ENCODE data around the gene PPIL6.

Gene PPIL6
- long read RNA-seq, donor 1, full-length matches to known transcripts: 4 of 9 reads
- long read RNA-seq, donor 1, partial matches to known transcripts: 0 of 9 reads
- long read RNA-seq, donor 1, other reads (novel, unspliced or antisense): 5 of 9 reads
- long read RNA-seq, donor 2, full-length matches to known transcripts: 2 of 2 reads
- long read RNA-seq, donor 2, partial matches to known transcripts: 0 of 2 reads
- long read RNA-seq, donor 2, other reads (novel, unspliced or antisense): 0 of 2 reads
- long read RNA-seq, donor 3: 0 reads
- long read RNA-seq, donor 4, full-length matches to known transcripts: 4 of 4 reads
- long read RNA-seq, donor 4, partial matches to known transcripts: 0 of 4 reads
- long read RNA-seq, donor 4, other reads (novel, unspliced or antisense): 0 of 4 reads
- long read RNA-seq, donor 5: 0 reads
- long read RNA-seq, donor 6, full-length matches to known transcripts: 4 of 9 reads
- long read RNA-seq, donor 6, partial matches to known transcripts: 0 of 9 reads
- long read RNA-seq, donor 6, other reads (novel, unspliced or antisense): 5 of 9 reads
- long read RNA-seq, donor 7, full-length matches to known transcripts: 1 of 1 reads
- long read RNA-seq, donor 7, partial matches to known transcripts: 0 of 1 reads
- long read RNA-seq, donor 7, other reads (novel, unspliced or antisense): 0 of 1 reads
- long read RNA-seq, donor 8, full-length matches to known transcripts: 2 of 2 reads
- long read RNA-seq, donor 8, partial matches to known transcripts: 0 of 2 reads
- long read RNA-seq, donor 8, other reads (novel, unspliced or antisense): 0 of 2 reads

- peak; percentile 97 for DNase-seq
Measured at GRCh38 chr6:109440331-109441068, at the start of gene PPIL6, which contains the start of gene SMPD2. Gene PPIL6 (minus strand): TSS chr6:109440628. CDS start chr6:109440590, 38 bp downstream. Gene SMPD2 (plus strand): TSS chr6:109440724. CDS start chr6:109441122, 398 bp downstream.

GRCh38 chr6:109488001-109488400, 47.6 kb upstream of the PPIL6 start:
- DNase-seq: no peak

- no peak for DNase-seq
Measured at GRCh38 chr6:109486068-109486467, 45.6 kb upstream of the PPIL6 start.

- no peak for DNase-seq
Measured at GRCh38 chr6:109485266-109485935, 45.0 kb upstream of the PPIL6 start.

GRCh38 chr6:109484122-109484521, 43.7 kb upstream of the PPIL6 start:
- DNase-seq: no peak

GRCh38 chr6:109483735-109484057, 43.3 kb upstream of the PPIL6 start:
- DNase-seq: peak; percentile 50

- DNase-seq: peak; percentile 77
Measured at GRCh38 chr6:109482905-109483734, 42.7 kb upstream of the PPIL6 start, which contains the start of gene ZBTB24. Gene ZBTB24 (minus strand): TSS chr6:109483219. CDS start chr6:109482026, 1,193 bp downstream.

GRCh38 chr6:109480993-109481480, 40.6 kb upstream of the PPIL6 start:
- DNase-seq: no peak

GRCh38 chr6:109478841-109479624, 38.6 kb upstream of the PPIL6 start:
- DNase-seq: no peak

- no peak for DNase-seq
Measured at GRCh38 chr6:109478222-109478805, 37.9 kb upstream of the PPIL6 start.

- DNase-seq: no peak
Measured at GRCh38 chr6:109477725-109478124, 37.3 kb upstream of the PPIL6 start.

- DNase-seq: no peak
Measured at GRCh38 chr6:109477184-109477583, 36.8 kb upstream of the PPIL6 start.

GRCh38 chr6:109475625-109476024, 35.2 kb upstream of the PPIL6 start:
- no peak for DNase-seq

- DNase-seq: no peak
Measured at GRCh38 chr6:109474995-109475394, 34.6 kb upstream of the PPIL6 start.

GRCh38 chr6:109473120-109473519, 32.7 kb upstream of the PPIL6 start:
- DNase-seq: no peak

GRCh38 chr6:109472132-109472995, 31.9 kb upstream of the PPIL6 start:
- no peak for DNase-seq

- DNase-seq: no peak
Measured at GRCh38 chr6:109471105-109471810, 30.8 kb upstream of the PPIL6 start.

- DNase-seq: no peak
Measured at GRCh38 chr6:109469591-109470189, 29.3 kb upstream of the PPIL6 start.

All from right kidney (tissue), 9 donors.